GM21423 (cell line): ENCODE data around the gene XPR1.
"Not testable (repeated sequence)": the region's sequence is repeated elsewhere in the genome, so short reads cannot be mapped to it uniquely, and the experiment has no call there.

Source experiments
- ATAC-seq: cut with Tn5 transposase; IDR thresholded peaks from one replicate; pipeline ENCODE4 v1.9.1; 2021; ENCODE audit warnings: mild to moderate bottlenecking, moderate library complexity; ENCODE audit not compliant: unreplicated experiment

The XPR1 gene

GRCh38 chr1:180778782-180779398, 147.1 kb downstream of the XPR1 start:
- ATAC-seq, result no peak

DNA sequence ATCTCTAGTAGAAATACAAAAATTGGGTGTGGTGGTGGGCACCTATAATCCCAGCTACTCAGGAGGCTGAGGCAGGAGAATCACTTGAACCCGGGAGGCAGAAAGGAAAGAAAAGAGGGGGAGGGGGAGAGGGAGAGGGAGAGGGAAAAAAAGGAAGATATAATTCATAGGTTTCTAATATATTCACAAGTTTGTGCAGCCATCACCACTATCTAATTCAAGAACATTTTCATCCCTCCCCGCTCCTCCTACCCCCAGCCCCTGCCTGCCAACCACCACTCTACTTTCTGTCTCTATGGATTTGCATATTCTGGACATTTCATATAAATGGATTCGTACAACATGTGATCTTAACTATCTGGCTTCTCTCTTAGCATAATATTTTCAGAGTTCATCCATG, 147.8 kb downstream of the XPR1 start:
- ATAC-seq, result no peak

DNA sequence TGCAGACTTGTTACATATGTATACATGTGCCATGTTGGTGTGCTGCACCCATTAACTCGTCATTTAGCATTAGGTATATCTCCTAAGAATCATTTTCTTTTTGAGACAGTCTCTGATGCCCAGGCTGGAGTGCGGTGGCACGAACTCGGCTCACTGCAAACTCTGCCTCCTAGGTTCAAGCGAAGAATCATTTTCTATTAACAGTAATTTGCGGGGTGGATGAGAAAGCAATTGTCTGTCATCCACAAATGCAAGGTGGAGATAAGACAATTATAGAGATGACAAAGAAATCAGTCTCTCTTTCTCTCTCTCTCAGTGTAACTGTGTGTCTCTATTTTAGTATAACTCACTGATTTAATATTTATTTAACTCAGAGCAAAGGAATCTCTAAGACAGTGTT, 149.9 kb downstream of the XPR1 start:
- no peak for ATAC-seq

DNA sequence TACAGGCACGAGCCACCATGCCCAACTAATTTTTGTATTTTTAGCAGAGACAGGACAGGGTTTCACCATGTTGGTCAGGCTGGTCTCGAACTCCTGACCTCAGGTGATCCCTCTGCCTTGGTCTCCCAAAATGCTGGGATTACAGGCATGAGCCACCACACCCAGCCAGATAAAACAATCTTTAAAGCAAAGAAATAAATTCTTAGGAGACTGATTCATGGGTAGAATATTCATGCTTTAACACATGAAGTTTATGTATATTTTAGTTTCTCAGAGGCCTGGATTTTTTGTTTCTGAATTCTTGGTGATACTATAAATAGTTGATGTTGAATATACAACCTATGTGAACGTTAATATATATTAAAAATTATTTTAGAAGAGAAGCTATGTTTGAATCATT, 153.5 kb downstream of the XPR1 start:
- ATAC-seq, result no peak

GRCh38 chr1:180785887-180786286, 154.1 kb downstream of the XPR1 start:
- no peak for ATAC-seq

DNA sequence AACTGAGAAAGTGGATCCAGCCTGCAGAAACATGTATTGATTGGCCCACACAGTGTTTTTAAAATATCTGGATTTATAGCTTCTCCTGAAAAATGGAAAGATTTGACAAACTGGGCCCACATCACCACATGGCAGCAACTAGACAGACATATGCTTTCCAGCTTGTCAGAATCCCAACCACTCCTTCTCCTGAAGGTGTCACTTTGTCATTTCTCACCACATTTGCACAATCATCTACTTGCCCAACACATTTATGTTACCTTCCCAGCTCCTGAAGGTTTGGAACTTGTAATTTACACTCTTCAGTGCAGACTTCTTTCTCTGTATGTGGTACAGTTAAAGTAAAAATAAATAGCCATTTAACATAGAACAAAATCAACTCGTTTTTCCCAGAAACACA, 154.8 kb downstream of the XPR1 start:
- no peak for ATAC-seq

DNA sequence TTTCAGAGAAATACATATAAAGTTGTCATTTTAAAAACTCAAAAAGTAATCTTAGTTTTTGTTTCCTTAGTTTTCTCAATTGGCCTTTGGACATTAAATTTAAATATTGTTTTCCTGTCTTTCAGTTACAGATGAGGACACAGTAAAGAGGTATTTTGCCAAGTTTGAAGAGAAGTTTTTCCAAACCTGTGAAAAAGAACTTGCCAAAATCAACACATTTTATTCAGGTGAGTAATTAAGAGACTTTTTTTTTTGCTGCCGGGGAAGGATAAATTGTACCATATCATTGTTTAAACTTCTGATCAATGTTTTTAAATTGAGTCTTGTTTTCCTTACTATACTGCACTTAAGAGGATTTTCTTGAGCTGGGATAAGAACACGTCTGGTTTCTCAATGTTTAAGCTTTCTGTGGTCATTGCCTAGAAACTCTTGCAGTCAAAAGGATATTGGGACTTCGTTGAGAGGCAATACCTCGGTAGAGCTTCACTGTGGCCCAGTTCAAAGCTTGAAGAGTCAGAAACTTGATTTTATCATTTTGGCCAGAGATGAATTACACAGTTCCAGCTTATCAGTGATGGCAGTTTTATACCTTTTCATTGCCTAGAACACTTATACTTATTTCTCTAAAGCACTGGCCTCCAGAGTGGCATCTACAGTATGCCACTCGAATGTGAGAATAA, 155.9 kb downstream of the XPR1 start:
- no peak for ATAC-seq

DNA sequence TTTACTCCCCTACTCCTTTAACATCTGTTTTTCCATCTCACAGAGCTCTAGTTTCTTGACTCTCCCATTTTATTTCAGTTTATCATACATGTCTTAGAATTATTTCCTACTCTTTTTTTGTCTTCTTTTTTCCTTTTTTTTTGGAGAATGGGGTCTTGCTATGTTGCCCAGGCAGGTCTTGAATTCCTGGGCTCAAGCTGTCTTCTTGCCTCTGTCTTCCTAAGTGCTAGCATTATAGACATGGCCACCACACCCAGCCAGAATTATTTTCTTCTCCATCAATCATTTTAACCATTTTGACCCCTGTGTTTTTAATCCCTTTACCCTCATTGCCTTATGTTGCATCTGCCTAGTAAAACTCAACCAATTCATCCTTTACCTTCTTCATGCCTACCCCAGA, 157.6 kb downstream of the XPR1 start:
- ATAC-seq, result no peak

GRCh38 chr1:180791152-180791551, 159.3 kb downstream of the XPR1 start:
- ATAC-seq, result not testable (repeated sequence)

DNA sequence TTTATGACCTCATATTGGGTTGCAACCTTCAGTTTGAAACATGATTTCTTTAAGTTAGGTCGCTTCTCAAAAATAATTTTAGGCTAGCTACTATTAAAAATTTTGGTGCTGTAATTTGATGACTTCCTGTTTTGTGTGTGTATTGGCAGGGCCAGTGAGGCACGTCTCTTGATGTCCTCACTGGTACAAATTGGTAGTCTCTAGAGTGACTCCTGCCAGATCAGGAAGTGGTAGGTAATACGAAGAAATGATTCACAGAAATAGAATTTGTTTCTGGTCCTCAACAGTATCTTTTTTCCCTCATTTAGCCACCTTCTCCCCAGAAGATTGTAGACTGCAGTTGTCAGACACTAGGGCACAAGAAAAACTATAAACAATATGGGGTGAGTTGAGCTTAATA, 160.0 kb downstream of the XPR1 start:
- ATAC-seq, result no peak

DNA sequence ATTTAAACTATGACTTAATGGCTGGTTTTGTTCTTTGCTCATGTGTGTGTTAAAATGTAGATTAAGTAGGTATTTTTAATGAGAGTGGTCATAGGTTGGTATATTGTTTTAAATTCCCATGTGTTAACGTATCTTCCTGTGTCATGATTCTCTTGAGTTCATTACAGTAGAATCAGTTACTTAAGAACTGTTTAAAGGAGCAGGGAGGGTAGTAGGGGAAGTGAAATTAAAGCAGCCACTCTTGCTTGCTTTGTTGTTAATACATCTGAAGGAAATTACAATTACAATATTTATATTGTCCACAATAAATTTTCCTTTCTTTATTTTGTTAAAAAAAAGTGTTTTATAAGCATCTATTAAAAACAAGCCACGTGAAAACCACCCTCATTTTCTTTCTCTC, 161.6 kb downstream of the XPR1 start:
- ATAC-seq, result no peak

DNA sequence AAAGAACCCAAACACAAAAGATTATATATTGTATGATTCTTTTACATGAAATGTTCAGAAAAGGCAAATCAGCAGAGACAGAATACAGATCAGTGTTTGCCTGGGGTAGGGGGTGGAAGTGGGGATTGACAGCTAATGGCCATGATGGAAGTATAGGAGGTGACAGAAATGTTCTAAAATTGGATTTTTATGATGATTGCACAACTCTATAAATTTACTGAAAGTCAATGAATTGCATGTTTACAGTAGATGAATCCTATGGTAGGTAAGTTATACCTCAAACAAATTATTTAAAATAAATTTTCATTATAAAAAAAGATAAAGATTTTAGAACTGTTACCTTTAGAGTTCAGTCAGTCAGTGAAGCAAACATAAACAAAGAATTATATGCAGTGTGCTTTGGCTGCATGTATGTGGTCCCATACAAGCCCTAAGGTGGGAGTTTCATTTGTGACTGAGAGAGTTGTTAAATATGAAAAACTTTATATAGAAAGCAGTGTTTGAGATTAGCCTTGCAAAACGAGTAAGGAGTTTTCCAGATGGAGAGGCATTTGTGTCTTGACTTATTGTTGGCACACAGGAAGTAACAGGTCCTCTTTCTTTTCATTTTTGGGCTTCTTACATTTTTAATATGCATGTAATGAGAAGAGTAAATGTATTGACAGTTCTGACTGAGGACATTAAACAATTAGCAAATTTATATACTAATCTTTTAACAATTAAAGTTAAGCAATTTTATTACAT, 165.2 kb downstream of the XPR1 start:
- ATAC-seq, result no peak

DNA sequence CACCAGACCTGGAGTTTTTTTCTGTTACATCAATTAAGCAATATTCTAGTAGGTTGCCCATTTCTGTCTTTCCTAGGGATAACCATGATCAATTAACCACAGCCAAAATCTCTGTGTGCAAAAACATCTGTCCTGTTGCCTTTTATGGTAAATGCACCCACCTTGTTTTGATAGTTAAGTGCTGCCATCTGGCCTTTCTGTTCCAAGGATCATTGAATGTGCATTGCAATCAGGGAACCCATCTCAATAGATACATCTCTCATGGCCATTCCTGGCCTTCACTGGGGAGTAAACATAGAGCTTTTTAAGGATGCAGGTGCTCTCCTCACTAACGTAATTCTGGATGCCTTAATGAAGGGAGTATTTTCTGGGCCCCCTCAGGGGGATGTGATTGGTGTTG, 169.1 kb downstream of the XPR1 start:
- ATAC-seq, result no peak

GRCh38 chr1:180802813-180803212, 171.0 kb downstream of the XPR1 start:
- ATAC-seq, result no peak

DNA sequence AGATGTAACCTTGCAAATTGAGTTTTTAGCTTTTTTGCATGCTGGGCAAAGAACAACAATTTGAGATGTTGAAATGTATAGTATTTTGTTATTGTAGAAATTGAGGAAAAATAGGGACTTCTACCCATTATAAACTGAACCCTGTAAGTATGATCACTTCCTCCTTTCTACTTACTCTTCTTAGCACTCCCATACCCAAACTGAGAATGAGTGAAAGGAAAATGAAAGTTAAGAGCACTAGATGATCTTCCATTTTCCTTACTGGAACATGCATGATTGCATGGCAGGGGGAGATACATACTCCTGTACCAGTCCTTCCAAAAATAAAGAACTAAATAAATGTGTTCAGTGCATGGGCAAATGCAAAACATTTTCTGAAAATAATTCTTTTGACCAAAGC, 173.5 kb downstream of the XPR1 start:
- peak; percentile 88 for ATAC-seq

DNA sequence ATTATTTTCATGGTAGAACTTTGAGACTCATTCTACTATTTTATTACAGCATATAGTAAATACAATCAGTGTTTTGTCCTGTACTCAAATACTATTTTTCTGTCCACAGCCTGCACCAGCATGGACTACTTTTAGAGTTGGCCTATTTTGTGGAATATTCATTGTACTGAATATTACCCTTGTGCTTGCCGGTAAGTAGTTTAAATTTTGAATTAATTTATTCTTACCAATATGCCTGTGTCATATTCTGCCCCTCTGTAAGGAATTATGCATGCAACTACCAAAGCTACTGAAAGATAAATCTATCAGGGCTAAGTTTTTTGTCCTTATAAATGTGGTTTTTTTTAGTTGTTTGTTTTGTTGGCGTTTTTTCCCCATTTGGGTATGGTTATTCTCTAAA, 179.5 kb downstream of the XPR1 start:
- ATAC-seq, result no peak

- no peak for ATAC-seq
Measured at GRCh38 chr1:180811886-180812285, 180.1 kb downstream of the XPR1 start.

GRCh38 chr1:180814258-180814657, 182.4 kb downstream of the XPR1 start:
- no peak for ATAC-seq

GRCh38 chr1:180815188-180815587, 183.4 kb downstream of the XPR1 start:
- ATAC-seq, result no peak

- no peak for ATAC-seq
Measured at GRCh38 chr1:180816132-180816531, 184.3 kb downstream of the XPR1 start.

- ATAC-seq, result no peak
Measured at GRCh38 chr1:180821970-180822369, 190.1 kb downstream of the XPR1 start.

GRCh38 chr1:180831507-180831906, 199.7 kb downstream of the XPR1 start:
- ATAC-seq, result not testable (repeated sequence)
